ENCODE measurements around the gene EVA1C.
A peak's percentile ranks its signal among the peaks of the same experiment; 100 is the strongest.

The EVA1C gene

DNA sequence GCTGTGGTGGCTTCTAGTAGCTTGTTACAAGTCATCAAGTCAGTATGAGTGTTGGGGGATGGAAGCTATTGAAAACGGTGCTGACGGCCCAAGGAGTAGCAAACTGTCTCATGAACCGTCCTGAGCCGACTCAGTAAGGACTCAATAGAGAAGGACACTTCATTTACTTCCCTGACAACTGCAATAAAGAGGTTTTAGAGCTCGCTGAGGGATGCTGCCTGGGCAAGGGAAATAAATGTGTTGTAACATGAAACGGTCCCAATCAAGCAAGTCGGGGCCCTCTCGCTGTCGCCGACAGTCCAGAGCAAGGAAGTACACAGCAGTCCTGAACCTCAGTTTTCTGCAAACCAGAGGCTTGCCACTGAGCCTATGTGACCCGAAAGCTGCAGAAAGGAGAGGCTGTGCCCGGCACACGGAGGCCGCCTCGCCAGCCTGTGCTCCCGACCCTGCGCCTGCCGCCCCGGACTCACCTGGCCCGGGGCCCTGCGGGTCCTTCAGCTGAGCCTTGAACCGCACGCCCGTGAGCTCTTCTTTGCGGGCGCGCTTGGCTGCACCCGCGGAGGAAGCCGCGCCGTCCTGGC is 20.1 kb upstream of the EVA1C start:
- TF ChIP-seq FOXM1 (IDR thresholded peaks at IDR 0.05; ENCODE audit: borderline replicate concordance, low read depth) (no peak), YY1 (IDR thresholded peaks at IDR 0.05; ENCODE audit: low read depth) (no peak), CEBPB (IDR thresholded peaks at IDR 0.05) (no peak), EGR1 (IDR thresholded peaks at IDR 0.05) (no peak), RAD21 (IDR thresholded peaks at IDR 0.05; ENCODE audit: low read depth) (no peak), ZBTB7A (IDR thresholded peaks at IDR 0.05; ENCODE audit: low read depth) (no peak)
- TF ChIP-seq, protein P1, sequence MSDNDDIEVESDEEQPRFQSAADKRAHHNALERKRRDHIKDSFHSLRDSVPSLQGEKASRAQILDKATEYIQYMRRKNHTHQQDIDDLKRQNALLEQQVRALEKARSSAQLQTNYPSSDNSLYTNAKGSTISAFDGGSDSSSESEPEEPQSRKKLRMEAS (IDR thresholded peaks at IDR 0.05): no peak
- TF ChIP-seq, protein P2, sequence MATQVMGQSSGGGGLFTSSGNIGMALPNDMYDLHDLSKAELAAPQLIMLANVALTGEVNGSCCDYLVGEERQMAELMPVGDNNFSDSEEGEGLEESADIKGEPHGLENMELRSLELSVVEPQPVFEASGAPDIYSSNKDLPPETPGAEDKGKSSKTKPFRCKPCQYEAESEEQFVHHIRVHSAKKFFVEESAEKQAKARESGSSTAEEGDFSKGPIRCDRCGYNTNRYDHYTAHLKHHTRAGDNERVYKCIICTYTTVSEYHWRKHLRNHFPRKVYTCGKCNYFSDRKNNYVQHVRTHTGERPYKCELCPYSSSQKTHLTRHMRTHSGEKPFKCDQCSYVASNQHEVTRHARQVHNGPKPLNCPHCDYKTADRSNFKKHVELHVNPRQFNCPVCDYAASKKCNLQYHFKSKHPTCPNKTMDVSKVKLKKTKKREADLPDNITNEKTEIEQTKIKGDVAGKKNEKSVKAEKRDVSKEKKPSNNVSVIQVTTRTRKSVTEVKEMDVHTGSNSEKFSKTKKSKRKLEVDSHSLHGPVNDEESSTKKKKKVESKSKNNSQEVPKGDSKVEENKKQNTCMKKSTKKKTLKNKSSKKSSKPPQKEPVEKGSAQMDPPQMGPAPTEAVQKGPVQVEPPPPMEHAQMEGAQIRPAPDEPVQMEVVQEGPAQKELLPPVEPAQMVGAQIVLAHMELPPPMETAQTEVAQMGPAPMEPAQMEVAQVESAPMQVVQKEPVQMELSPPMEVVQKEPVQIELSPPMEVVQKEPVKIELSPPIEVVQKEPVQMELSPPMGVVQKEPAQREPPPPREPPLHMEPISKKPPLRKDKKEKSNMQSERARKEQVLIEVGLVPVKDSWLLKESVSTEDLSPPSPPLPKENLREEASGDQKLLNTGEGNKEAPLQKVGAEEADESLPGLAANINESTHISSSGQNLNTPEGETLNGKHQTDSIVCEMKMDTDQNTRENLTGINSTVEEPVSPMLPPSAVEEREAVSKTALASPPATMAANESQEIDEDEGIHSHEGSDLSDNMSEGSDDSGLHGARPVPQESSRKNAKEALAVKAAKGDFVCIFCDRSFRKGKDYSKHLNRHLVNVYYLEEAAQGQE (IDR thresholded peaks at IDR 0.05; ENCODE audit: low read depth): no peak

DNA sequence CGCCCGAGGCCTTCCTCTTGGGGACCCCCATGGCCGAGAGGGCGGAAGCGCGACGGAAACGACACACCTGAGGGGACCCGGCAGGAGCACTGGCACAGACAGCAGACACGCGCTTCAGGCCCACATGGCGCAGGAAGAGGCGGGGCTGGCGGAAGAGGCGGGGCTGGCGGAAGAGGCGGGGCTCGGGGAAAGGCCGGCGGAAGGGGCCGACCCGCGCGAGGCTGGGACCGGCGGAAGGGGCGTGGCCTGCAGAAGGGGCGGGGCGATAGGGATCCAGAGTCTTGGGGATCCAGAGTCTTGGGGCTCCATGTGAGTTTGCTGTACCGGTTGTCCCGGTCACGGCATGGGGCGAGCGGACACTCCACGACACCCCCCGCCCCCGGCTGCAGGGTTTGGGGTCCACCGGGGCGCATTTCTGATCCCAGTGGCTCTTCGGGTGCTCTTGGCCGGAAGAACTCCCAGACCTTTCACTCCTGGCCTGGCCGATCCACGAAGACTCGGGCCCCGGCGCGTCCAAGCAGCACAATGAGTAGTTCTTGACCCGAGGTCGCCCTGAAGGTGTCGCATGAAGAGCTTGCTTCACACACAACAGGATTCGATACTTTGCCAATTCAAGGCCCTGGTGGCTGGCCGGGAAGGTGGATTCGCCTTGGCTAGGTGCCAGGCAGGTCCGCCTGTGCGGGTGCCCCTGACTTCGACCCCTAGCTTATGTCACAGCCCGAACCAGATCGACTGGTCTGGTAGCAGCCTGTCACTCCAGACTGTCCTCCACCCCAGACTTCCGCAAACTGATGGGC is 19.4 kb upstream of the EVA1C start, which contains the start of gene URB1:
URB1 (minus strand) TSS at position 133 of the 797 bp plus-strand sequence; CDS start at position 31, 102 bp downstream.
- TF ChIP-seq NFIC (IDR thresholded peaks at IDR 0.05) (peak; percentile 87), EP300 (IDR thresholded peaks at IDR 0.05; ENCODE audit: borderline replicate concordance) (0 out of 2 replicates have a peak, but pooled peaks have one; percentile 13), TAF1 (IDR thresholded peaks at IDR 0.05; ENCODE audit: low read depth) (peak; percentile 76), TEAD4 (IDR thresholded peaks at IDR 0.05) (no peak), EGR1 (IDR thresholded peaks at IDR 0.05) (no peak), TCF12 (IDR thresholded peaks at IDR 0.05; ENCODE audit: low read depth) (peak; percentile 54; the same call in 1 of the 2 replicates)
- TF ChIP-seq, protein P1 (IDR thresholded peaks at IDR 0.05): peak; percentile 97
- TF ChIP-seq, protein P3, sequence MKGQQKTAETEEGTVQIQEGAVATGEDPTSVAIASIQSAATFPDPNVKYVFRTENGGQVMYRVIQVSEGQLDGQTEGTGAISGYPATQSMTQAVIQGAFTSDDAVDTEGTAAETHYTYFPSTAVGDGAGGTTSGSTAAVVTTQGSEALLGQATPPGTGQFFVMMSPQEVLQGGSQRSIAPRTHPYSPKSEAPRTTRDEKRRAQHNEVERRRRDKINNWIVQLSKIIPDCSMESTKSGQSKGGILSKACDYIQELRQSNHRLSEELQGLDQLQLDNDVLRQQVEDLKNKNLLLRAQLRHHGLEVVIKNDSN (IDR thresholded peaks at IDR 0.05): peak; percentile 60; the same call in 1 of the 2 replicates

DNA sequence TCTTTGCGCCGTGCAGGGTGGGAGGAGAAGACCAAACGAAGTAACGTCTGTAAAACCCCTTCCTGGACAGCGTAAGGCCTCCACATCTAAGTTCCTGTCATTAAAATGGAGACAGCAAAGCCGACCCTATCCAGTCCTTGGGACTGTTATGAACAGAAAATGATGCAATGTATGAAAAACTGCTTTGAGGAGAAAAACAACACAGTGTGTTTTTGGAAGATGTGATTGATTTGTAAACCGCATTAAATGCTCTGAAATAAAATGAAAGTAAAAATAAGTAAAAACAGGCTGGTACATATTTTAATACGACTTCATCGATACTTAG is 18.9 kb upstream of the EVA1C start:
- TF ChIP-seq, protein P1 (IDR thresholded peaks at IDR 0.05): no peak
- TF ChIP-seq ZBTB7A (IDR thresholded peaks at IDR 0.05; ENCODE audit: low read depth): no peak
- TF ChIP-seq YY1 (IDR thresholded peaks at IDR 0.05; ENCODE audit: low read depth): no peak
- TF ChIP-seq FOXM1 (IDR thresholded peaks at IDR 0.05; ENCODE audit: borderline replicate concordance, low read depth): no peak
- no peak for TF ChIP-seq RAD21 (IDR thresholded peaks at IDR 0.05; ENCODE audit: low read depth)
- TF ChIP-seq TEAD4 (IDR thresholded peaks at IDR 0.05): no peak
- no peak for TF ChIP-seq EP300 (IDR thresholded peaks at IDR 0.05; ENCODE audit: borderline replicate concordance)
- TF ChIP-seq, protein P3 (IDR thresholded peaks at IDR 0.05): no peak
- TF ChIP-seq NFIC (IDR thresholded peaks at IDR 0.05): no peak
- TF ChIP-seq EGR1 (IDR thresholded peaks at IDR 0.05): no peak
- no peak for TF ChIP-seq CREB1 (IDR thresholded peaks at IDR 0.05; ENCODE audit: low read depth)
- TF ChIP-seq, protein P2 (IDR thresholded peaks at IDR 0.05; ENCODE audit: low read depth): no peak

DNA sequence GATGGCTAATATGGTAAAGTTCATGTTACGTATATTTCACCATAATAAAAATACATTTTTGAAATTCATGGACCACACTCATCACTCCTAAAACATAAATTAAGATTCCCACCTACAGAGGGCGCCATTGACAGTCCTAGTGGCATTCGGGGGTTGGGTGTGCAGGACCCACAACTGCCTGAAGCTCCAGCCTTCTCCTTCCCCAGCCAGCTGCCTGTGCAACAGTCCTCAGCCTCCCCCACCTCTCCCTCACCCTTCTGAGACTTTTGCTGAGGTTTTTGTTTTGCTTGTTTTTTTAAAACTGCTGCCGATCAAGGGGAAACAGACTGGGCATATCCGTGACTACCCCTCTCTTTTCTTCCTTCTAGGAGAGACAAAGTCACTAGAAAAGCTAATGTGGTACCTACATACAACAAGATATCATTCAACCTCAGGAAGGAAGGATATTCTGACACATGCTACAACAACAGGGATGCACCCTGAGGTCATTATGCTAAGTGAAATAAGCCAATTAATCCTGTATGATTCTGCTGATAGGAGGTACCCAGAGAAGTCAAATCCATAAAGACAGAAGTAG is 9.2 kb upstream of the EVA1C start:
- peak; percentile 83 for TF ChIP-seq RAD21 (IDR thresholded peaks at IDR 0.05; ENCODE audit: low read depth)
- TF ChIP-seq NFIC (IDR thresholded peaks at IDR 0.05): no peak
- no peak for TF ChIP-seq FOXM1 (IDR thresholded peaks at IDR 0.05; ENCODE audit: borderline replicate concordance, low read depth)
- TF ChIP-seq ZBTB7A (IDR thresholded peaks at IDR 0.05; ENCODE audit: low read depth): no peak
- TF ChIP-seq TEAD4 (IDR thresholded peaks at IDR 0.05): peak; percentile 52
- TF ChIP-seq, protein P1 (IDR thresholded peaks at IDR 0.05): no peak

DNA sequence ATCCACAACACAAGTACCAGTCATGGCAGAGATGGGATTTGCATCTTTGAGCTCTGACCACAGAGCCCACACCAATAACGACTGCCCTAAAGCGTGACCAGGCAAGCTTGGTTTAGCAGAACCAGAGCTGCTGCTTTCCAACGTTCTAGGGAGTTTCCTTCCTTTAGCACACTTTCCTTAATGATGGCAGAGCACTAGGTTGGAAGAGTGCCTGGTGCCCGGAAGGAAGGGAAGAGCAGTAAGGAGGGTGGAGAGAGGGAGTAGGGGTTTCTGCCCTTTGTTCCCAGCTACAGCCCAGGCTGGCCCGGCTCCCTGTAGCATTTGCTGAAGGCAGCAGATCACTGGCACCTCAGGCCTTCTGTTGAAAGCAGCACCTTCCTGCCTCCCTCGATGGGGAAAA is 6.1 kb upstream of the EVA1C start:
- TF ChIP-seq, protein P1 (IDR thresholded peaks at IDR 0.05): no peak
- TF ChIP-seq TEAD4 (IDR thresholded peaks at IDR 0.05) (no peak), CREB1 (IDR thresholded peaks at IDR 0.05; ENCODE audit: low read depth) (no peak), TCF12 (IDR thresholded peaks at IDR 0.05; ENCODE audit: low read depth) (no peak), EGR1 (IDR thresholded peaks at IDR 0.05) (no peak), YY1 (IDR thresholded peaks at IDR 0.05; ENCODE audit: low read depth) (no peak), FOXM1 (IDR thresholded peaks at IDR 0.05; ENCODE audit: borderline replicate concordance, low read depth) (no peak), EP300 (IDR thresholded peaks at IDR 0.05; ENCODE audit: borderline replicate concordance) (no peak), RAD21 (IDR thresholded peaks at IDR 0.05; ENCODE audit: low read depth) (no peak), CEBPB (IDR thresholded peaks at IDR 0.05) (no peak), TAF1 (IDR thresholded peaks at IDR 0.05; ENCODE audit: low read depth) (no peak), ZBTB7A (IDR thresholded peaks at IDR 0.05; ENCODE audit: low read depth) (no peak), NFIC (IDR thresholded peaks at IDR 0.05) (no peak)
- TF ChIP-seq, protein P3 (IDR thresholded peaks at IDR 0.05): no peak
- TF ChIP-seq, protein P2 (IDR thresholded peaks at IDR 0.05; ENCODE audit: low read depth): no peak
